Ovary (tissue), 3 donors: ENCODE data around the gene SH3GL1.
"Not testable (repeated sequence)": the region's sequence is repeated elsewhere in the genome, so short reads cannot be mapped to it uniquely, and the experiment has no call there.

ENCODE experiments used
- EP300 ChIP-seq: sonication (generic); formaldehyde crosslinking; IDR thresholded peaks from one replicate; pipeline ENCODE4 v1.6.1; 2017; ENCODE audit warnings: antibody characterized with exemption
- POLR2A ChIP-seq: fragments of 450-650 bp; IDR thresholded peaks from one replicate; pipeline ENCODE4 v1.6.1; 2017; ENCODE audit warnings: antibody characterized with exemption, mild to moderate bottlenecking, moderate library complexity
- TF ChIP-seq, protein P1 (sequence below), 3 donors: fragments of 450-650 bp in 2 of 3; fragments of 200-600 bp in 1 of 3; IDR thresholded peaks; one replicate each; pipeline versions ENCODE4 v1.5.1 to v1.8.0; 2016 to 2022; ENCODE audit warnings: antibody characterized with exemption in 3 of 3, mild to moderate bottlenecking in 1 of 3
- donor health status: DM: no; HTN: no; CAD: no.

DNA sequence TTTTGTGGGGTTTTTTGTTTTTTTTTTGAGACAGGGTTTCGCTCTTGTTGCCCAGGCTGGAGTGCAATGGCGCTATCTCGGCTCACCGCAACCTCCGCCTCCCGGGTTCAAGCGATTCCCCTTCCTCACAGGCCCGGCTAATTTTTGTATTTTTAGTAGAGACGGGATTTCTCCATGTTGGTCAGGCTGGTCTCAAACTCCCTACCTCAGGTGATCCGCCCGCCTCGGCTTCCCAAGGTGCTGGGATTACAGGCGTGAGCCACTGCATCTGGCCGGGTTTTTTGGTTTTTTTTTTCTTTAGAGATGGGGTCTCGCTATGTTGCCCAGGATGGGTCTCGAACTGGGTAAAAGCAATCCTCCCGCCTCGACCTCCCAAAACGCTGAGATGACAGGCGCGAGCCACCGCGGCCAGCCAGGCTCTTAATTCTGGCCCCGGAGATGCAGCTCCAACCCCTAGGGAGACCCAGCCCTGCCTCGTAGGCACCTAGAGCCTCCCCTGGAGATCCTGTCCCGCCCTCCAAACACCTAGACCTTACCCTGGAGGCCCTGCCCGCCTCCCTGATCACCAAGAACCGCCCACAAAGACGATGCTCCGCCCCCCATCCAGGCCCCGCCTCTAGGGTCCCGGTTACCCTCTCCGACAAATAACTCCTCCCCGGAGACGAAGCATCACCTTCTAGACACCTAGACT lies 71.2 kb downstream of the SH3GL1 start:
- TF ChIP-seq POLR2A, EP300: not testable (repeated sequence)
- TF ChIP-seq, protein P1, sequence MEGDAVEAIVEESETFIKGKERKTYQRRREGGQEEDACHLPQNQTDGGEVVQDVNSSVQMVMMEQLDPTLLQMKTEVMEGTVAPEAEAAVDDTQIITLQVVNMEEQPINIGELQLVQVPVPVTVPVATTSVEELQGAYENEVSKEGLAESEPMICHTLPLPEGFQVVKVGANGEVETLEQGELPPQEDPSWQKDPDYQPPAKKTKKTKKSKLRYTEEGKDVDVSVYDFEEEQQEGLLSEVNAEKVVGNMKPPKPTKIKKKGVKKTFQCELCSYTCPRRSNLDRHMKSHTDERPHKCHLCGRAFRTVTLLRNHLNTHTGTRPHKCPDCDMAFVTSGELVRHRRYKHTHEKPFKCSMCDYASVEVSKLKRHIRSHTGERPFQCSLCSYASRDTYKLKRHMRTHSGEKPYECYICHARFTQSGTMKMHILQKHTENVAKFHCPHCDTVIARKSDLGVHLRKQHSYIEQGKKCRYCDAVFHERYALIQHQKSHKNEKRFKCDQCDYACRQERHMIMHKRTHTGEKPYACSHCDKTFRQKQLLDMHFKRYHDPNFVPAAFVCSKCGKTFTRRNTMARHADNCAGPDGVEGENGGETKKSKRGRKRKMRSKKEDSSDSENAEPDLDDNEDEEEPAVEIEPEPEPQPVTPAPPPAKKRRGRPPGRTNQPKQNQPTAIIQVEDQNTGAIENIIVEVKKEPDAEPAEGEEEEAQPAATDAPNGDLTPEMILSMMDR (IDR thresholded peaks at IDR 0.05), result not testable (repeated sequence)
